ENCODE data around the gene CACNA1C. TPM values are rescaled to one million over a fixed set of nuclear protein-coding genes. Genes with fewer than 3 reads are reported as not detected.

The CACNA1C gene
- total RNA-seq, 4 donors from 2014 or later = 9.7 to 42.1 (median 18.1) TPM

- no peaks in the 10 kb centered on the region for H3K9me3 ChIP-seq
- TF ChIP-seq CTCF (IDR thresholded peaks at IDR 0.05) (no peak), POLR2A (IDR thresholded peaks at IDR 0.05) (no peak)
- H3K4me1 ChIP-seq = peaks cover 0 to 5% (median 0%) of the 10 kb centered on the region in 4 donors
- peak overlapping the region in 1 of 4 donors; percentile 35 for H3K27ac ChIP-seq
- H3K36me3 ChIP-seq = no peaks in the 10 kb centered on the region
- H3K27me3 ChIP-seq = no peaks in the 10 kb centered on the region
- H3K4me3 ChIP-seq = no peak overlapping the region
- DNase-seq = no peak
These were observed 223.7 kb downstream of the CACNA1C start for GRCh38 chr12:2276288-2277033.

- Histone ChIP-seq H3K36me3 (no peaks in the 10 kb centered on the region), H3K4me1 (peaks cover 0 to 5% (median 0%) of the 10 kb centered on the region in 4 donors), H3K27ac (no peak overlapping the region), H3K9me3 (no peaks in the 10 kb centered on the region), H3K4me3 (no peak overlapping the region), H3K27me3 (no peaks in the 10 kb centered on the region)
- DNase-seq = no peak
- no peak for TF ChIP-seq CTCF (IDR thresholded peaks at IDR 0.05)
- TF ChIP-seq POLR2A (IDR thresholded peaks at IDR 0.05) = no peak
These were observed 224.8 kb downstream of the CACNA1C start for GRCh38 chr12:2277492-2278155.

- peaks cover 0 to 38% (median 0%) of the 10 kb centered on the region in 4 donors for H3K4me1 ChIP-seq
- no peaks in the 10 kb centered on the region for H3K36me3 ChIP-seq
- no peaks in the 10 kb centered on the region for H3K9me3 ChIP-seq
- no peaks in the 10 kb centered on the region for H3K27me3 ChIP-seq
- H3K27ac ChIP-seq = no peak overlapping the region
- DNase-seq = no peak
- H3K4me3 ChIP-seq = no peak overlapping the region
- TF ChIP-seq CTCF (IDR thresholded peaks at IDR 0.05) (no peak), POLR2A (IDR thresholded peaks at IDR 0.05) (no peak)
These were observed 228.7 kb downstream of the CACNA1C start for GRCh38 chr12:2281446-2281845.

GRCh38 chr12:2282318-2282717 is 229.5 kb downstream of the CACNA1C start:
- Histone ChIP-seq H3K4me1 (peaks cover 0 to 38% (median 0%) of the 10 kb centered on the region in 4 donors), H3K9me3 (no peaks in the 10 kb centered on the region), H3K27ac (no peak overlapping the region), H3K36me3 (no peaks in the 10 kb centered on the region), H3K27me3 (no peaks in the 10 kb centered on the region), H3K4me3 (no peak overlapping the region)
- peak in 2 of 3 donors; percentile 39 to 41 for DNase-seq
- TF ChIP-seq POLR2A (IDR thresholded peaks at IDR 0.05) (no peak), CTCF (IDR thresholded peaks at IDR 0.05) (peak in 3 of 6 experiments; percentile 27 to 45 (median 35))

GRCh38 chr12:2283480-2283879 is 230.7 kb downstream of the CACNA1C start:
- Histone ChIP-seq H3K27ac (peak overlapping the region in 1 of 4 donors; percentile 60), H3K9me3 (no peaks in the 10 kb centered on the region), H3K4me1 (peaks cover 0 to 42% (median 0%) of the 10 kb centered on the region in 4 donors), H3K36me3 (no peaks in the 10 kb centered on the region), H3K27me3 (no peaks in the 10 kb centered on the region), H3K4me3 (no peak overlapping the region)
- DNase-seq = no peak
- TF ChIP-seq CTCF (IDR thresholded peaks at IDR 0.05) (no peak), POLR2A (IDR thresholded peaks at IDR 0.05) (no peak)
